Measurements from ENCODE around the gene OR51F2.
"Not testable (repeated sequence)": the region's sequence is repeated elsewhere in the genome, so short reads cannot be mapped to it uniquely, and the experiment has no call there.

The OR51F2 gene, protein sequence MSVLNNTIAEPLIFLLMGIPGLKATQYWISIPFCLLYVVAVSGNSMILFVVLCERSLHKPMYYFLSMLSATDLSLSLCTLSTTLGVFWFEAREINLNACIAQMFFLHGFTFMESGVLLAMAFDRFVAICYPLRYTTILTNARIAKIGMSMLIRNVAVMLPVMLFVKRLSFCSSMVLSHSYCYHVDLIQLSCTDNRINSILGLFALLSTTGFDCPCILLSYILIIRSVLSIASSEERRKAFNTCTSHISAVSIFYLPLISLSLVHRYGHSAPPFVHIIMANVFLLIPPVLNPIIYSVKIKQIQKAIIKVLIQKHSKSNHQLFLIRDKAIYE

DNA sequence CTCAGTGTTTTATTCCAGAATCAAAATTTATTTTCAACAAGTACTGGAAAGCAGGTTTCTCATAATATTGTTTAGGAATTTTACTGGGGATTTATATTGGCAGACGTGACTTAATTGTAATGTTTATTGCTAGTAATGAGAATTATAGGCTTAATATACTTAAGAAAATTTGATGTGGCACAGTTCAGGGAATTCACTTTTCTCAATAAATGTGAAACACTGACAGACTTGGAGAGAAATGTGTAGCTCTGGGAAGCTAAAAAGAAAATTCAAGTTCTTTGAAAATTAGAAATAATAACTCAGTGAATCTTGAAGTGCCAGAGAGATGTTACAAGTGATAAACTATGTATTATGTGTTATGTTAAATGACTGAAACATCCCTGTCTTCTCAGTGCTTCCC is at the start of gene OR51F2:
OR51F2 (plus strand) TSS at position 301 of the 400 bp plus-strand sequence. CDS start 101 bp downstream, outside the sequence.
- DNase-seq (ENCODE audit: low spot score): no peak

DNA sequence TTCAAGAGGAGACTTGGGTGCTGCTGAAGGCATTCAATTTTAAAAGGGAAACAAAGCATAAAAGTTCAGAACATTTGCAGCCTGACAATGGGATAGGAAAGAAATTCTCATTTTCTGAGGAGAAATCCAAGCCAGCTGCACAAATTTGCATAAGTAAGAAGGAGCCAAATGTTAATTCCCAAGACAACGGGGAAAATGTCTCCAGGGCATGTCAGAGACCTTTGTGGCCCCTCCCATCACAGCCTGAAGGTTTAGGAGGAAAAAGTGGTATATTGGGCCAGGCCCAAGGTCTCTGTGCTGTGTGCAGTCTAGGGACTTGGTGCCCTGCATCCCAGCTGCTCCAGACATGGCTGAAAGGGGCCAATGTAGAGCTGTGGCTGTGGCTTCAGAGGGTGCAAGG is 38.7 kb upstream of the OR51F2 start:
- no peak for DNase-seq (ENCODE audit: low spot score)

DNA sequence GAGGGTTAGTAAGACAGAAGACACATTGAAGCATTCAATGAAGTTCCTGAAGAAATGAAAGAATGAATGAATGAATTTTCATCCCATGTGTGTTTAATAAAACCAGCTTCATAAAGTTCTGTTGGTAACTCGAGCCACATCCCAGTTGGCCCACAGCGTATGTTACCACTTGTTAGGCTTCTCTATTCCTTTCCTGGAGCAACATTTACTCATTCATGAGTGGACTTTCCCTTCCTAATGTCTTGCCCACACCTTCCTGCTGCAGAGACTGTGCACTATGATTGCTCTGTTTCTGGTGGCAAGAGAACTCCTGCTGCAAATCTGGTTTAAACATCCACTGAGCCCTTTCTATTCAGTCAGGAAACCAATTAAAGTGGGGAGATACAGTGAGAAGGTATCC is 23.9 kb upstream of the OR51F2 start:
- DNase-seq (ENCODE audit: low spot score): no peak

DNA sequence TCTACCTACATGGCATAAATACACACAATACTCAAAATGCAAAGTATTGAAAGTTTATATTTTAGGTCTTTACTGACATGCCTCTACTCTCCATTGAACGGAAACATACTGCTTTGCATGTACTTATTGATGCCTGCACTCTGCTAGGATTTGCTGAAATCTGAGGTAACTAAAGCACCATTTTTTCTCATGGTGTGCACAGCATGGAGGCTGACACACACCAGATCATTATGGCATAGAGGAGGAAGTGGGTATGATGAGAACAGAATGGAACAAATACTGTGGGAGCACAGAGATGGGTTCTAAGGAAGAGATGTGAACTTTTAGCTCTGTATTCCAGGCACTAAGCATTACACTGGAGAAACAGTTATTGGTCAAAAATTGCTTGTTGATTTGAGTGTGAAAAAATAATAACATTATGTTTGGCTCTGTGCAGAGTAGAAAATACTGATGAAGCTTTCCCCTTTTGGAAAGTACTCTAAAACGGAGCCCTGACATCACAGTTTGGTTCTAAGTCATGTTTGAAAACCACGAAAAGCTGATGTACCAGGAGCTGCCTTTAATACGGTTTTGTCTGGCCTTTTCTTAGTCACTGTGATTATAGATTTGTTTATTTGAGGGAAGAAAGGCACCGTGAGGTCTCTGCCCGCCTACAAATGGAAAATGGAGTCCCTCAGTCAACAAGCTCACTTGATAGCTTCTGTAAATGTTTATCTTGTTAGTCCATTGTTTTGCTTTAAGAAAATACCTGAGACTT is 22.5 kb upstream of the OR51F2 start:
- DNase-seq (ENCODE audit: low spot score): no peak

DNA sequence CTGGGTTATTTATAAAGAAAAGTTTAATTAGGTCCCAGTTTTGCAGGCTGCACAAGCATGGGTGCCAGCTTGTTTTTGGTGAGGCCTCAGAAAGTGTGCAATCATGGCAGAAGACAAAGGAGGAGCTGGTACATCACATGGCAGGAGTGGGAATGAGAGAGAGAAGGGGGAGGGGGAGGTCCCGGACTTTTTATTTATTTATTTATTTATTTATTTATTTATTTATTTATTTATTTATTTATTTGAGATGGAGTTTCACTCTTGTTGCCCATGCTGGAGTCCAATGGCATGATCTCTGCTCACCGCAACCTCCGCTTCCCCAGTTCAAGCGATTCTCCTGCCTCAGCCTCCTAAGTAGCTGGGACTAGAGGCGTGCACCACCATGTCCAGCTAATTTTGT is 19.8 kb upstream of the OR51F2 start:
- not testable (repeated sequence) for DNase-seq (ENCODE audit: low spot score)

DNA sequence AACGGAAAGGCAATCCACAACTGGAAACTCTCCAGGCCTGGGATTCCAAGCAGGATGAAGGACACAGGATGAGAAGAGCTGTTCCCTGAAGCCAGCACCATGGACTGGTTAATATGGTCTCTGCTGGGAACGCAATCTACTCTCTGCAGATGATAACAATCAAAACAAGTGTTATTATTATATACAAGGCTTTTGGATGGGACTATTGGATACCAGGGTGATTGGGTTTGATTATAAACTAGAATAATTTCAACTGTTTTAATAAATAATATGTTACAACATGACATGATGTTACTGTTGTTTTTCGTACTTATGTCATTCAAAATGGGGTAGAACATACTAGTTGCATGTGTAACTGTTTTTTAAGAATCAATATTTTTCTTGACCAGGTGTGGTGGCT is 16.8 kb upstream of the OR51F2 start, which contains the start of gene OR52R1:
OR52R1 (minus strand) TSS at position 101 of the 400 bp plus-strand sequence; CDS start at position 101, 0 bp downstream.
- DNase-seq (ENCODE audit: low spot score): no peak

DNA sequence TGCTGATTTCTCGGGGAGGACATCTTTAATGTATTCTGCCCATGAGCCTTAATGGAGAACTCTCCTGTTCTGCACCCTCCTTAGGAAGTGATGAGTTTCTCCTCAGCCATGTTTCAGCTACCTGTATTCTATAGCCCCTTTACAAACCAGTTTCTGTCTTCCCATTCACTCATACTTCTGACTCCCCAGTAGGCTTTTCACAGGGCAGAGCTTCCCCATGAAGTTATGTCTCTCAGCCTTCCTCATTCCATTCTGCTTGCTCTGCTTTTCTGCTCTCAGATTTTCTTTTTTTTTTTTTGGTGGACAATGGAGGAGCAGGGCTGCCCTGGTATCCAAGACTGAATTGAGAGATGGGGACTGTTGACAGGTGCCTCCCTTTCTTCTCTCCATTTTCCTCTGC is 12.6 kb upstream of the OR51F2 start:
- no peak for DNase-seq (ENCODE audit: low spot score)

DNA sequence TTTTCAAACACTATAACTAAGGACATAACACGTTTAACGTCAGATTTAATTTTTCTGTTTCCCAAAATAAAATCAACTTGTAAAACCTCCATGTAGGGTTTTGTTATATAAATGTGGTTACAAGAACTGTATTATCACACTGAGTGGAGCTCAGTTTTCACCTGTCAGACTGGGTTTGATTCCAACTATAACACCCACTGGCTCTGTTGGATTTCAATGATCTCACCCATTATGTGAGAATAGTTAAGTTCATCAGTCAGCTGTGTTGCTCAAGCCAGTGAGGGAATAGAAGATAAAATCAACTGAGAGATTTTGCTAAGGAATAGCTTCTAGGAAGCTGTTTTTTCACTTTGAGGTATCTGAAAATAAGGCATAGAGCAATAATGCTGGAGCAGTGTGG is 11.9 kb upstream of the OR51F2 start:
- no peak for DNase-seq (ENCODE audit: low spot score)

DNA sequence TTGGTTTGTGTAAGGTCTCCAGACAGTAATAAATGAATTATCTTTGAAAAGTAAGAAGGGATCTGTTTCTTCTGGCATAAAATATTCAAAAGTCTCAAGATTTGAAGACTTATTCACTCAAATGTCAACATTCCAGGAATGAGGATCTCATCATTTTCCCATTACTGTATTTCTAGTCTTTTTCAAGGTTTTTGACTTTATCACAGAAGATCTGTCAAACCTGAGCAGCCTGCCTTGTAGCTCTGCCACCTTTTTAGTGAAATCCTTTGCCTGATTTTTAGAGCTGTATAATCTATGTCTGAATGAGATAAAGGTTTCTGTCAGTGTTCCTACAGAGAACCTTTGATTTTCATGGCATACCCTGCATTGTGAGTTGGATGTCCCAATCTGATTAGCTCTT is 4.0 kb downstream of the OR51F2 start:
- DNase-seq (ENCODE audit: low spot score): no peak

DNA sequence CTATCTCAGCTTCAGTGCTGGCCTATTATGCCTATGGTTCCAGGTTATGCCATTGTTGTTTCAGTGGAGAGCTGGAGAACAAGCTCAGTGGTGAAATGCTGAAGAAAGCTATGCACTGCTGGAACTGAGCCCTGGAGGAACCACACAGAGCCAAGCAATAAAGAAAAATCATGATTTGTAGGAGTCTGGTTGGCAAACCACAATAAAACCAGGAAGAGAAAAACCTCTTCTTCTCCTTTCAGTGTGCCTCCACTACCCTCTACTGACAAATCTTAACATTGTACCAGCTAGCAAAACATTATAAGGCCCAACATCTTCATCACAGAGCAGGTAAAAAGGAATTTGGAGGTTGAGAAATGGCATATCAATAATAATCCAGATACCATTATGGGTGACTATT is 5.3 kb downstream of the OR51F2 start:
- DNase-seq (ENCODE audit: low spot score): no peak

DNA sequence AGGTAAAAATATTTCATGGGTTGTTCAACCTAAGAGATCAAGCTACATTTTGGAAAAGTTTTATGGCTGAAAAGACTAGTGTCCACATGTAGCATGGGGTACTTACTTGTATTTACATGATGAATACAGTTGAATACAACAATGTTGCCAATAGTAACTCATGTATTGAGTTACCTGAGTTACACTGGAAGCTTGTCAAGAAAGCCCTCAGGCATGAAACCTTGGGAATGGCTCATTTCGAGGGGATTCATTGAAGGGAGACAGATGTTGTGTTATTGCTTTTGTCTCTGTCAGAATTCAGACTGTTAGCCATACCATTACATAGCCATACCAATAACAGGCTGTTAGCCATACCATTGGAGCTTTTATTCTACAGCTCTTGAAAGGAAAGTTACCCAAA is 9.2 kb downstream of the OR51F2 start:
- DNase-seq (ENCODE audit: low spot score): no peak

DNA sequence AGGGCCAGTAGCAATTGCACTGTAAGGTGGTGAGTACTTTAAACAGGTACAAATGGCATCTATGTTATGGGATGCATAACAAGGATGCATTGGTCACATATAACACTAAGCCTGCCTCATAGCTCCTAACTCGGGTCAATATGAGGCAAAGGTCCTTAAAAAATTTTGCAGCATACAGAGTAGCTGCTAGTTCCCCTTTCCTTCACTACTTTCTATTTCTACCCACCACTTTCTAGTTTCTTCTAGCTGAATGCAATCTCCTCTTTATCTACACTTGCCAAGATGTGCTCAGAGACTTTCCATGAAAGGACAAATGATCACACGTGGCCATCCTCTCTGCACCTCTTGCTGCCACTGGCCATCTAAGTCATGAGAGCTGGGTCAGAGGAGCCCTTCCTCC is 9.8 kb downstream of the OR51F2 start:
- DNase-seq (ENCODE audit: low spot score): no peak

DNA sequence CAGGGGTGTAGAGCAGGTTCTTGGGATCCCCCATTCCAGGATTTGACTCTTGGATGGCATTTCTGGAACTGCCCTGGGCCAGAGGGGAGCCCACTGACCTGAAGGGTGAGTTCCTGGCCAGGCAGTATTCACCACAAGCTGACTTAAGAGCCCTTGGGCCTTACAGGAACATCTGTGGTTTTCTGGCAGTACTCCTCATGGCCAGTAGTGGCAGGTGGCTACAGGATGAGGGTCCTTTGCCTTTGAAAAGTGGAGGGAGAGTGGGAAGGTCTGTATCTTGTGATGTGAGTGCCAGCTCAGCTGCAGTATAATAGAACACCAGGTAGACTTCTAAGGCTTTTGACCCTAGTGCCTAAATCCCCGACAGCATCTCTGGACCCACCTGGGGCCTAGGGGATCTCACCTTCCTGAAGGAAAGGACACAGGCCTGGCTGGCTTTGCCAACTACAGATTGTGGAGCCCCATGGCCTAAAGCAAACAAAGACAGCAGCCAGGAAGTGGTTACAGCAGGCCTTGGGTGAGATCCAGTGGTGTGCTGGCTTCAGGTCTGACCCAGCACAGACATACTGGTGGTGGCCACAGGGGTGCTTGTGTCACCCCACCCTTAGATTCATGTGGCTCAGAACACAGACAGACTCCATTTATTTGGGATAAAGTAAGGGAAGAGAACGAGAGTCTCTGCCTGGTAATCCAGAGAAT is 18.9 kb downstream of the OR51F2 start:
- DNase-seq (ENCODE audit: low spot score): no peak

DNA sequence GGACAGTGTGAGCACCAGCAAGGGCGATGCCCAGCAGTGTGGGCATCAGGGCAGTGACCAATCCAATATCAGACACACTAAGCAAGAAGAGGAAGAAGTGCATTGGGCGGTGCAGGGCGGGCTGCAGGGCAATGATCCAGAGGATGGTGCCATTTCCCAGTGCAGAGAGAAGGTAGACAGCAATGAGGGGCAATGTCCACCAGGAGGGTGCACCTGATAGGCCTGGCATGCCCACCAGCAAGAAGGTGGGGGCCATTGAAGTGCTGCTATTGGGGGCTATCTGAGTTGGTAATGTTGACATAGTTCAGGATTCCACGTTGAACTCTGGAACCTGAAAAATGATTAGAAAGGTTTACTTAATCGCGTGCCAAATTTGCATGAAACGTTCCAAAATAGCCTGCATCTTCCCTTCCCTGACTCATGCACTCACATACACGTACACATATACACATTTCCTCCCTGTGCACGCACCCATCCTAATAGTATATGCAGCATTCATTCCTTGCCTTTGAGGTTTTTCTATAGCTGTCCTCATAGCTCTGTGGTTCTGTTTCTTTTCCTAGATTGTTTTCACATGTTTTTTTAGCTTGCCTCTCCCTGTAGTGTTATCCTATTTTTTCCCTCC is 27.9 kb downstream of the OR51F2 start, which contains the start of gene OR51S1:
OR51S1 (minus strand) TSS at position 301 of the 625 bp plus-strand sequence; CDS start at position 301, 0 bp downstream.
- DNase-seq (ENCODE audit: low spot score): no peak

DNA sequence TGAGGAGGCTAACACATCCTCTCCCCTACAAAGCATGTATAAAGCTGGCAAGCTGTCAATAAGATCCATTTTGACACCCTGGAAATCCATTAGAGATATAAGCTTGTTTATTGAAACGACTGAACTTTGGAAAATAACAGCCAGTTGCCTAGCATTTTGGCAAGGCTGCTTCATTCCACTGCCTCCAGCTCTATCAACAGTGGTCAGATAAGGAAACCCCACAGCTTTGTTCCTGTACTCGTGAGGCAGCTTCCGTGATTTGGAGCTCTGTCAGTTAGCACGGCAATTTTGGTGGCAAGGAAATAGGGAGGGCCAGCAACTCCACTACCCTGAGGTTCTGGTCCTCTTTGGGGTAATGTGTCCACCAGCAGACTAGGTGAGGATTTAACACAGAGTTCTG is 29.9 kb downstream of the OR51F2 start:
- DNase-seq (ENCODE audit: low spot score): no peak

DNA sequence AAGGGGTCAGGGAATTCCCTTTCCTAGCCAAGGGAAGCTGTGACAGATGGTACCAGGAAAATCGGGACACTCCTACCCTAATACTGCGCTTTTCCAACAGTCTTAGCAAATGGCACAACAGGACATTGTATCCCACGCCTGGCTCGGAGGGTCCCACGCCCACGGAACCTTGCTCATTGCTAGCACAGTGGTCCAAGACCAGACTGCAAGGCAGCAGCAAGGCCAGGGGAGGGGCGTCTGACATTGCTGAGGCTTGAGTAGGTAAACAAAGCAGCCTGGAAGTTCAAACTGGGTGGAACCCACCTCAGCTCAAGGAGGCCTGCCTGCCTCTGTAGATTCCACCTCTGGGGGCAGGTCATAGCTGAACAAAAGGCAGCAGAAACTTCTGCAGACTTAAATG is 33.2 kb downstream of the OR51F2 start:
- not testable (repeated sequence) for DNase-seq (ENCODE audit: low spot score)

DNA sequence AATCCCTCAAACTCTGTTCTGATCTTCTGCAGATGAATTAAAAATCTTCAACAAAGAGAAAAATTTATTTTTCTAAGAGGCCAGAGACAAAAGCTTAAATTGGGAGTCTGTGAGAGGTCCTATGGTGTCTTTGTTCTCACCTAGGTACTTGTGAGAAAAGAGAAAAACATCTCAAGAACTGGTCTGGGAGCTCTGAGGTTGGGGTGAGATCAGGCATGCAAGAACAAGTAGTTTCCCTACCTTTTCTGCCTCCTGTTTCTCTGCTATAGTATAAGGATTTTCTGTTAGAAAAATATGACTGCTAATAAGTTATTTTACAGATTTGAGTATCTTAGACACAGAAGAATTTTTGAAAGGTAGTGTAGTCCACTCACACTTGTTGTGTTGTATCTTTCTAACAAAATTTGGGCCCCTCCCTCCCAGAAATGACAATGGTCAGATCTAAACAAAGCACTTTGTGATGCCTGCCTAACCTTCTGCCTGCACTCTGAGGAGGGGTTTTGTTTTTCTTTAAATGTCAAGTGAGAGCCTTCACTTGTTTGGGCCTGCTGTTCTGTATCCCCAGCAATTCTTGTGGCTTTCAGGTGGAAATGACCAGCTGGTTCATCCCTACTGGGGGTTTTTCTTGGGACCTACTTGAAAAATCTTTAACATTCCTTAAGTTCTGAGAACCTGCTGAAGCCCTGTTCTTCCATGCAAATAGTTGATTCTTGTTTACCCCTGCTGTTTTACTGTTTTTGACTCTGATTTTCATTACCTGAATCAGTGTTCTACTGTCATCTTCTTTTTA is 41.5 kb downstream of the OR51F2 start:
- no peak for DNase-seq (ENCODE audit: low spot score)

DNA sequence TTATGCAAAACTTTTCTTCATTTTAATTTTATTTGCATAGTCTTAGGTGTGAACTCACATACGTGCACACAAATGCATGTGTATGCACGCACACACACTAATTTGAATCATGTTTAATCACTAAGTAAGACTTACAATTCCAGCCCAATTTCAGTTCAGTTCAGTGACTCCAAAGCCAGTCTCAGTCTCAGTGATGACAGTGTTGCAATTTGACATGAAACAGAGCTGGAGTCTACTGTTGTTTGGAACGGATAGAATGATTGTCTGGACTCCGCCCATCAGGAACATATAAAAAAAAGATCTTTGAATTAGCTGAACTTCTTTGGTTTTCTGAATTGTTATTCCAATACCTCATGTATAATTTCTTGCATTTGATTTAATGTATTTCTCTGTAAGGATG is 42.8 kb downstream of the OR51F2 start:
- no peak for DNase-seq (ENCODE audit: low spot score)

DNA sequence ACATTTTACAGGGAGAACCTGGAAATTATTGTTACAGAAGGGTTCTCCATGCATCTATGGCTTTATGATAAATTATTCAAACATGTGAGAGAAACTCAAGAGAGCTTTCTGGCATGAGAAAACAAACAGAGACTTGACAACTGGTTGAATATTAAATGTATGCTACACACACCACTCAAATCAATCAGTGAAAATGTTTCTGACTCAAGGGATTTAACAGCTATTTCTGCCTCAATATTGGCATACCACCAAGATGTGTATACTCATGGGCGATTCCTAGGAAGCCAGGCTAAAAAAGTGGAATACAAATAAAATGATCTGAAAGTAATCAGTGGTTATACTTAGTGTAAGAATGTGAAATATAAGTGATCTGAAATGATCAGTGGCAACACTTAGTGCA is 44.7 kb downstream of the OR51F2 start:
- DNase-seq (ENCODE audit: low spot score): no peak
